ENCODE data around the gene CEACAM21. TPM values are rescaled to one million over a fixed set of nuclear protein-coding genes. Genes with fewer than 3 reads are reported as not detected.

Gene CEACAM21
- total RNA-seq, 1 experiment from 2014 or later, result 0.35 TPM

- TF ChIP-seq AFF4 (CRISPR knock-in tag; IDR thresholded peaks at IDR 0.05; ENCODE audit: borderline replicate concordance) (no peak), TP53 (CRISPR knock-in tag; IDR thresholded peaks at IDR 0.05) (no peak), HMGA2 (CRISPR knock-in tag; IDR thresholded peaks at IDR 0.05) (no peak), ZNF281 (CRISPR knock-in tag; IDR thresholded peaks at IDR 0.05) (no peak), SP1 (CRISPR knock-in tag; conservative IDR thresholded peaks at IDR 0.05) (no peak), GRHL2 (CRISPR knock-in tag; IDR thresholded peaks at IDR 0.05; ENCODE audit: insufficient replicate concordance, severe bottlenecking) (no peak), ATF1 (CRISPR knock-in tag; IDR thresholded peaks at IDR 0.05) (no peak)
Measured at GRCh38 chr19:41564515-41565378, 11.2 kb upstream of the CEACAM21 start (continued).

GRCh38 chr19:41565379-41565720 lies 10.6 kb upstream of the CEACAM21 start:
- peak; percentile 4; the same call in 1 of the 2 replicates for ATAC-seq
- no peak for TF ChIP-seq ZNF396 (CRISPR knock-in tag; IDR thresholded peaks at IDR 0.05; ENCODE audit: borderline replicate concordance)
- CTCF ChIA-PET, result interaction anchor here (1.1 to 10.4 kb wide), 5 partner anchors 13 to 125 kb away, joined by 4 to 310 read pairs (median 56); partner anchors contain the start of genes DMAC2 and ERICH4
- peak; percentile 50 for DNase-seq (ENCODE audit: low spot score)
- H3K9me3 Mint-ChIP-seq, result no peaks in the 10 kb centered on the region
- H3K27me3 Mint-ChIP-seq (ENCODE audit: low read depth), result peaks cover 95% of the 10 kb centered on the region
- H3K4me3 Mint-ChIP-seq, result no peak overlapping the region
- peaks cover 16% of the 10 kb centered on the region for H3K4me1 Mint-ChIP-seq
- POLR2A ChIA-PET, result no interaction called here
- no peaks in the 10 kb centered on the region for H3K36me3 Mint-ChIP-seq
- no peak overlapping the region for H3K27ac Mint-ChIP-seq

- POLR2A ChIA-PET, result no interaction called here
Measured at GRCh38 chr19:41566001-41566400, 10.0 kb upstream of the CEACAM21 start.

GRCh38 chr19:41569481-41570150 lies 6.3 kb upstream of the CEACAM21 start:
- POLR2A ChIA-PET, result no interaction called here
- Mint-ChIP-seq H3K27ac (no peak overlapping the region), H3K4me3 (no peak overlapping the region), H3K27me3 (ENCODE audit: low read depth) (peaks cover 94% of the 10 kb centered on the region), H3K36me3 (no peaks in the 10 kb centered on the region), H3K9me3 (no peaks in the 10 kb centered on the region), H3K4me1 (peaks cover 5% of the 10 kb centered on the region)
- ATAC-seq (no peak), DNase-seq (ENCODE audit: low spot score) (no peak)
- CTCF ChIA-PET, result interaction anchor here (1.2 to 10.4 kb wide), 12 partner anchors 21 to 247 kb away, joined by 3 to 310 read pairs (median 8); partner anchors contain the start of genes B3GNT8, B9D2 and DMAC2
- TF ChIP-seq NFYB (CRISPR knock-in tag; conservative IDR thresholded peaks at IDR 0.05; ENCODE audit: low read depth) (no peak), SP1 (CRISPR knock-in tag; conservative IDR thresholded peaks at IDR 0.05) (no peak), MAX (CRISPR knock-in tag; IDR thresholded peaks at IDR 0.05) (no peak), ZNF138 (CRISPR knock-in tag; conservative IDR thresholded peaks at IDR 0.05) (no peak), TEAD1 (CRISPR knock-in tag; IDR thresholded peaks at IDR 0.05) (no peak), FOXK1 (CRISPR knock-in tag; IDR thresholded peaks at IDR 0.05) (no peak), IRF2 (CRISPR knock-in tag; IDR thresholded peaks at IDR 0.05; ENCODE audit: borderline replicate concordance, low read depth) (no peak), NFE2L1 (CRISPR knock-in tag; IDR thresholded peaks at IDR 0.05) (no peak), ZNF532 (CRISPR knock-in tag; IDR thresholded peaks at IDR 0.05; ENCODE audit: borderline replicate concordance) (no peak), GRHL2 (CRISPR knock-in tag; IDR thresholded peaks at IDR 0.05; ENCODE audit: insufficient replicate concordance, severe bottlenecking) (no peak)

More at GRCh38 chr19:41566001-41566400, 10.0 kb upstream of the CEACAM21 start:
- H3K4me1 Mint-ChIP-seq, result peaks cover 18% of the 10 kb centered on the region
- H3K27ac Mint-ChIP-seq, result no peak overlapping the region
- peaks cover 97% of the 10 kb centered on the region for H3K27me3 Mint-ChIP-seq (ENCODE audit: low read depth)
- no peak overlapping the region for H3K4me3 Mint-ChIP-seq
- TF ChIP-seq TEAD4 (CRISPR knock-in tag; IDR thresholded peaks at IDR 0.05) (no peak), ZBTB21 (CRISPR knock-in tag; IDR thresholded peaks at IDR 0.05; ENCODE audit: borderline replicate concordance) (no peak)
- no peaks in the 10 kb centered on the region for H3K9me3 Mint-ChIP-seq
- DNase-seq (ENCODE audit: low spot score) (no peak), ATAC-seq (no peak)
- CTCF ChIA-PET, result interaction anchor here (1.1 to 10.4 kb wide), 3 partner anchors 117 to 126 kb away, joined by 4 to 310 read pairs (median 73); partner anchors contain the start of genes DMAC2 and ERICH4
- no peaks in the 10 kb centered on the region for H3K36me3 Mint-ChIP-seq

Data from WTC11 (cell line).